Neural progenitor cell (in vitro differentiated cells): ENCODE results near the gene RBM17.

Source experiments
- CTCF ChIP-seq: fragments of 200-600 bp; sonication (generic); IDR thresholded peaks from 2 replicates; pipeline ENCODE4 v1.5.1; 2017; ENCODE audit warnings: antibody characterized with exemption, mild to moderate bottlenecking
- EZH2 ChIP-seq: fragments of 200-600 bp; sonication (generic); IDR thresholded peaks from 2 replicates; pipeline ENCODE4 v1.6.1; 2017; ENCODE audit warnings: antibody characterized with exemption, mild to moderate bottlenecking, moderate library complexity
- EZH2phosphoT487 ChIP-seq: fragments of 200-600 bp; sonication (generic); IDR thresholded peaks from 2 replicates; pipeline ENCODE4 v1.6.1; 2017; ENCODE audit warnings: antibody characterized with exemption

GRCh38 chr10:6039711-6040110 lies 49.1 kb upstream of the RBM17 start:
- TF ChIP-seq CTCF = no peak
- TF ChIP-seq EZH2phosphoT487 = no peak
- TF ChIP-seq EZH2 = no peak
